Ureter (tissue), 1 donor: ENCODE measurements around the gene IFNK. TPM values are rescaled to one million over a fixed set of nuclear protein-coding genes. Genes with fewer than 3 reads are reported as not detected.

Experiments used
- DNase-seq: peaks from one replicate; pipeline ENCODE4 v3.0.0-alpha.2; 2020; ENCODE audit warnings: low spot score
- total RNA-seq: library from RNA; stranded (reverse); gene quantifications from one replicate; pipeline ENCODE4 v1.2.4, GENCODE V29; 2023
- donor health status: DM: yes; HTN: yes; CAD: no.

The IFNK gene
- total RNA-seq, 1 donor from 2014 or later: not detected

GRCh38 chr9:27538647-27539046, 14.6 kb downstream of the IFNK start:
- DNase-seq: no peak

DNA sequence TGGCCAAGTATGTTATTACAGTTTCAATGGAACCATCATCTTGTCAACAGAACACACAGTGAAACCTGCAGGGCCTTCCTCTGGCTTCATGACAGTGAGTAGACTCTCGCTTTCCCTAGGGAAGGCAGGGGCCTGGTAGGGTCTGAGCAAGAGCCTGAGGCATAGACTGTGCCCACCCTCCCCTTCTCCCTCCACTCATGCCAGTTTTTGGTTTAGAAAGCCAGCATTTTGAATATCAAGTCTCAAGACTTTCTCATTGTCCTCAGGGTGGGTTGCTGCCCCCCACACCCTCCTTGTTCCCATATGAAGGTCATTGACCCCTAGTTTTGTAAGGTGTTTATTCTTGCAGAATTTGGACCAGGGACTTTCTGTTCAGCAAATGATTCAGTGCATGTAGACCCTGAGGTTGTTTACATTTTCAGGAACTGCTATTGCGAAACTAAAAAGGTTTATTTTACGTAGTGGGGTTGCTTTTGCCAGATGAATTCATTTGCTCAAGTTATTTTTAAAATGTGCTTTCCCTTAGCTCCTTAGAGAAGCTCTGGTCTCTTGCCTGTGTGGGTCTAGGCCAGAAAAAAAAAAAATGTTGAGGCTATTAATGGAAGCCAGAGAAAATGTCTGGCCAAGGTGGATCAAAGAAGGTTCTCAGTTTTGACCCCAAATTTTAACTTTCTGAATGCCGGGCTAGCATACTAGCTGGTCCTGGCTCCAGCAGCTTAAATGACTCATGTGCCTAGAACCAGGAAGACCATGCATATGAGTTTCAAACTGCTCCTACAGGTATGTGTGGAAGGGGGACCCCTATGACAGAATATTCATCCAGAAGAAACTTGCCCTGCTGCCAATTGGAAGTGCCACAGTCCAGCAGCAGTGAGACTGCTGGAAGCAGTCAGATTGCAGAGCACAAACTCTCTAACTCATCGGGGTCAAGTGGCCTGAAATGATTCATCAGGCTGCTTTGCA, 15.7 kb downstream of the IFNK start:
- no peak for DNase-seq

GRCh38 chr9:27540502-27540901, 16.4 kb downstream of the IFNK start:
- DNase-seq: no peak

DNA sequence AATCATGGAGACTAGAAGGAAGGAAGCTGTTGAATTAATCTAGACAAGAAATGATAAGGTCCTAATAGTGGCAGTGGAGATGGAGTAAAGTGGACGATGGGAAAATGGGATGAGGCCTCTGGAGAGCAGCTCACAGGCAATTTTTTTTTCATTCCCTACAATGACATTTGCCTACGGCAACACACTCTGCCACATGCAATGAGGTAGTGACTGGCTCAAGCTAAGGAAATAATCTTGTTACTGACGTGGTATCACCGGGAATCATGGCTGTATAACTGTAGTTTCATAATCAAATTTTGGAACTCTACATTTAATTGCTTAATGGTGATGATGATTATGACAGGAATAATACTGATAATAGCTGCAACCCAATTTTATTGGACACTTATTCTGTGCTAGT, 17.6 kb downstream of the IFNK start:
- DNase-seq: no peak

- DNase-seq: no peak
Observed at GRCh38 chr9:27542508-27542907, 18.4 kb downstream of the IFNK start.

GRCh38 chr9:27545471-27545870, 21.4 kb downstream of the IFNK start:
- no peak for DNase-seq

- DNase-seq: no peak
Observed at GRCh38 chr9:27548055-27548741, 24.1 kb downstream of the IFNK start.

DNA sequence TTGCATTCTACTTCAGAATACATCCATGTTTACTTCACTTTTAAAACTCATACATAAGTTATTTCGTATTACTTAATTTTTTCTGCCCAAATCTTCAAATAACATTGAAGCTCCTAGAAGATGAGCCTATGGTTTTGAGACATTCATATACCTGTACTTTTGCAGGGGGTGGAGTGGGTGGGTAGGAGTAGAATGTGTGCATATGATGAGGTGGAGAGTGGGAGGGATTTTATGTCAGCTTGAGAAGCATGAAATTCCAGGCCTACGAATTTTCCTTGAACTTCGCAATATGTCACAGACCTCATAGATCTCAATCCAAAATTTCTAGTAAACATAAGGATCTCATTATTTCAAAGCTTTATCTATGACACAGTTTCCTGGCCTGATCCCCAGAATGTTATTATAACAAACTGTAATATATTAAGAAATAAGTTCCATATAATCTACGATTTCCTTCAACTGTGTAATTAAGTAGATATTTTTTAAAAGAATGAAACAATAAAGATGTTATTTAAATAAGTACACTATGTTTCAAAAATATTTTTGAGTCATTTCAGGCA, 25.2 kb downstream of the IFNK start:
- no peak for DNase-seq

GRCh38 chr9:27554712-27555111, 30.6 kb downstream of the IFNK start:
- DNase-seq: no peak

GRCh38 chr9:27556470-27556869, 32.4 kb downstream of the IFNK start:
- DNase-seq: no peak

- no peak for DNase-seq
Observed at GRCh38 chr9:27558307-27558706, 34.2 kb downstream of the IFNK start.

DNA sequence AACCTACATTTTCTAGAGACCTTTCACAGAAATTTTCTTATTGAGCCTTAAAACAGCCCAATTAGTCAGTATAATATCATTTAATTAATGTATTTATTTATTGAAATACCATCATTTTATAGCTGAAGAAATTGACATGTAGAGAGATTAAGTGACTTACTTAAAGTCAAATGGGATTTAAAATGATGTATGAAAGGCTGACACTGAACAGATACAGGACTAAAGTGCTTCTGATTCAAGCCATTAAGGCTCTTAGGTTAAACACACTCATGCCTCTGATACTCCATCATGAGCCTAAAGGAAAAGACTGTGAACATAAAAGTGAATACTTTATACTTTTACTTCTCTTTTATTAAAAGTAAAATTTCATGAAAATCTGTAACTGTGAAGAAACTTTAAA, 36.4 kb downstream of the IFNK start:
- DNase-seq: no peak

GRCh38 chr9:27561685-27562084, 37.6 kb downstream of the IFNK start:
- DNase-seq: no peak

- DNase-seq: no peak
Observed at GRCh38 chr9:27563738-27564430, 39.8 kb downstream of the IFNK start.

GRCh38 chr9:27564670-27565069, 40.6 kb downstream of the IFNK start:
- DNase-seq: no peak

DNA sequence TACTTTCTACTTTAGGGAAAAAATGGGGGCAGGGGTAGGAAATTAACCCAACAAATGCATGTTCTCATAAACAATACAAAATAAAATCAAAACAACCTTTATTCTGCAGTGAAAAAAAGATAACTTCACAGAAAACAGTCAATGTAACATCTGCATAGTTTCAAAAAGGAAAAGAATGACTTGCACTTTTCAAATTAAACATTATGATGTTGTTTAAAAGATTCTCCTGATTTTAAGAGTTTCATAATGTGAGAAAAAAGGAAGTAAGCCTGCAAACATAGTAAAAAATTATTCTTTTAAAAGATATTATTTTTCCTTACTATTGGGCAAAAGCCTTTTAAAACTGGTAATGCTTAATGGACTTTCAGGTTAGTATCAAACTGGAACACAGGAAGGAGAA, 41.6 kb downstream of the IFNK start:
- DNase-seq: no peak

DNA sequence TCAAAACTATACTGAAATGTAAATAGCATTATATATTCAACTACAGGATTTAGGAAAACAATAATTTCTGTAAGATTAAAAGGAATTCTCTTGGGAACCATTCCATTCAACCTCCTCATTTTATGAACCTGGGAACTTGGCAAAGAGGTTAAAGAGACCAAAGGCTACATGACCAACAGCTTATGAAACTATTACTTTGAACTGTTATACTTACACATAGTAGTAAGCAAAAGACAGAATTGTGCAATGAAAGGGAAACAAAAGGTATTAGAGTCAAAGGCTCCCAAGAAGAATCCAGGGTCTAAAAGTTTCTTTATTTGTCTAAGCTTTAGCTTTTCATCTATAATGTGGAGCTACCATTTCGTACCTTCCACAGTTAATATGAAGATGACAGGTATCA, 42.0 kb downstream of the IFNK start:
- no peak for DNase-seq

DNA sequence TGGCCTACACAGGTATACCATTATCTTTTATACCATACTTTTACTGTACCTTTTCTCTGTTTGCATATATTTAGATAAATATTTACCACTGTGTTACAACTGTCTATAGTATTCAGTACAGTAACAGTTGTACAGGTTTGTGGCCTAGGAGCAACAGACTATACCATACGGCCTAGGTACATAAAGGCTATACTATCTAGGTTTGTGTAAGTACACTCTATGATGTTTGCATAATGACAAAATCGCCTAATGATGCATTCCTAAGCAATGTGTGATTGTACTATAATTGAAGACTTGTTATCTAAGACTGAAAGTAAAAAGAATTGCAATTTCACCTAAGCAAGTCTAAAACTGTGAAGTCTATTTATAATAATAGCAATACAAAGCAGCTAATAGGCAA, 45.3 kb downstream of the IFNK start:
- no peak for DNase-seq

GRCh38 chr9:27571011-27571410, 46.9 kb downstream of the IFNK start:
- DNase-seq: no peak

GRCh38 chr9:27572061-27572460, 48.0 kb downstream of the IFNK start:
- DNase-seq: no peak

DNA sequence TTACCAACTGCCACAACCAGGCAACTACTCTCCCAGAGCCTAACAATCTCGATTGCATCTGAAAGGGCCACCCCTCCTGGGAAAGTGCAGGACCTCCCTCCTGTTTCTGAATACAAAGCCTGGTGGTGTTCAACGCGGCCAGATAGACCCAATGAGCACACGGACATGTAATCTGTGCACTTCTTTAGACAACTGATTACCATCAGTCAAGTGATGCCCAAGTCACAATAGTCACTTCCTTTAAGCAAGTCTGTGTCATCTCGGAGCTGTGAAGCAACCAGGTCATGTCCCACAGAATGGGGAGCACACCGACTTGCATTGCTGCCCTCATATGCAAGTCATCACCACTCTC, 48.5 kb downstream of the IFNK start:
- no peak for DNase-seq

DNA sequence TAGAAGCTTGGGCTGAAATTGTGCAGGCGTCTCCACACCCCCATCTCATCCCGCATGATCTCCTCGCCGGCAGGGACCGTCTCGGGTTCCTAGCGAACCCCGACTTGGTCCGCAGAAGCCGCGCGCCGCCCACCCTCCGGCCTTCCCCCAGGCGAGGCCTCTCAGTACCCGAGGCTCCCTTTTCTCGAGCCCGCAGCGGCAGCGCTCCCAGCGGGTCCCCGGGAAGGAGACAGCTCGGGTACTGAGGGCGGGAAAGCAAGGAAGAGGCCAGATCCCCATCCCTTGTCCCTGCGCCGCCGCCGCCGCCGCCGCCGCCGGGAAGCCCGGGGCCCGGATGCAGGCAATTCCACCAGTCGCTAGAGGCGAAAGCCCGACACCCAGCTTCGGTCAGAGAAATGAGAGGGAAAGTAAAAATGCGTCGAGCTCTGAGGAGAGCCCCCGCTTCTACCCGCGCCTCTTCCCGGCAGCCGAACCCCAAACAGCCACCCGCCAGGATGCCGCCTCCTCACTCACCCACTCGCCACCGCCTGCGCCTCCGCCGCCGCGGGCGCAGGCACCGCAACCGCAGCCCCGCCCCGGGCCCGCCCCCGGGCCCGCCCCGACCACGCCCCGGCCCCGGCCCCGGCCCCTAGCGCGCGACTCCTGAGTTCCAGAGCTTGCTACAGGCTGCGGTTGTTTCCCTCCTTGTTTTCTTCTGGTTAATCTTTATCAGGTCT, 49.0 kb downstream of the IFNK start, which contains the start of gene C9orf72:
C9orf72 (minus strand) TSS at position 564 of the 716 bp plus-strand sequence. CDS start 6,361 bp downstream, outside the sequence.
- DNase-seq: peak; percentile 87
